ENCODE measurements around the gene USF3. TPM values are rescaled to one million over a fixed set of nuclear protein-coding genes. Genes with fewer than 3 reads are reported as not detected.

Gene USF3
- total and polyA plus RNA-seq, 2 of the 8 experiments (the other 6 are each of a cell fraction or from before 2014, with no cell fraction given): 9.6 to 18.5 TPM

DNA sequence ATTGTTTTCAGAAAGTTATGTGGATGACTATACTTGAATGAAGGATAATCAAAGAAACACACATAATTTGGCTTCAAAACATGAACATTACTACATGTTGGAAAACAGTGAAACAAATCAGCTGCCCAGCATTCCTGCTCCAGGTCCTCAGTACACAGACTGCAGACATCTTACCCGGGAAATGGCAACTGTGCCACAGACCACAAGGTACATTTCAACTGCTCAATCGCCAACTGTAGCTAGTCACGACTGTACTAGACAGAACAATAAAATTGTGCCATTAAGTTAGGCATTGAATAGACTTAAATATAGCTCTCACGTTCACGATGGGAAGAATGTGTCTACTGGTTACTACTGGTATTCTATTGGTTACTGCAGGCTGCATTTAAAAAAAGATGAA, 44.6 kb upstream of the USF3 start:
- H3K56ac ChIP-seq (replicated peaks; ENCODE audit: insufficient read length, low read depth, low read length): no peak overlapping the region
- no peaks in the 10 kb centered on the region for H3K36me3 ChIP-seq (ENCODE audit: control insufficient read depth in 2 of 4, insufficient read depth in 4 of 4, low read length in 3 of 4)
- H4K5ac ChIP-seq (ENCODE audit: insufficient read length, low read depth, low read length): no peak overlapping the region
- H3K4me3 ChIP-seq (ENCODE audit: extremely low read depth in 1 of 4, insufficient read depth in 2 of 4, low read depth in 3 of 4, low read length in 4 of 4): no peak overlapping the region
- peaks cover 33 to 98% of the 10 kb centered on the region in 2 experiments for H3K79me2 ChIP-seq (ENCODE audit: control insufficient read depth in 1 of 2, insufficient read depth in 2 of 2, low read length in 2 of 2)
- no peak overlapping the region for H4K8ac ChIP-seq (ENCODE audit: extremely low read depth, insufficient read depth, low read length)
- DNase-seq (ENCODE audit: low read depth in 1 of 2, low spot score in 2 of 2) (no peak), FAIRE-seq (no peak)
- H2BK15ac ChIP-seq (ENCODE audit: low read length): no peak overlapping the region
- no peak overlapping the region for H2BK5ac ChIP-seq (ENCODE audit: low read depth, low read length)
- H4K91ac ChIP-seq (replicated peaks; ENCODE audit: insufficient read length, low read length): no peak overlapping the region
- no peaks in the 10 kb centered on the region; the same call in 1 of the 2 replicates for H3K79me1 ChIP-seq (ENCODE audit: low read depth, low read length)
- H3K23me2 ChIP-seq (ENCODE audit: low read depth, low read length): 0 out of 2 replicates have a peak, but pooled peaks cover 2% of the 10 kb centered on the region
- WGBS, 2 experiments (ENCODE audit: extremely low coverage in 1 of 2, insufficient coverage in 1 of 2, insufficient read length in 1 of 2, insufficient replicate concordance in 2 of 2, low coverage in 1 of 2, low lambda C conversion rate in 2 of 2, missing lambda C conversion rate in 1 of 2): 90% methylated on average over 5 of the region's 5 CpGs; no CpG with 5 or more reads in 1 of the 2 experiments
- POLR2A ChIA-PET (ENCODE audit: partially characterized antibody): interaction anchor here (1.1 to 2.1 kb wide), 3 partner anchors 9 to 88 kb away, joined by 3 to 4 read pairs (median 4); partner anchors contain the start of gene USF3
- no peak overlapping the region; a peak in 1 of 7 replicates for H3K9ac ChIP-seq (replicated peaks in 1 of 4; ENCODE audit: extremely low read depth in 1 of 4, low read depth in 3 of 4, low read length in 3 of 4)
- H3K27ac ChIP-seq (ENCODE audit: low read depth, low read length): no peak overlapping the region
- H2AFZ ChIP-seq (ENCODE audit: low read length): no peak overlapping the region
- CTCF ChIA-PET (ENCODE audit: partially characterized antibody): interaction anchor here (0.8 to 2.2 kb wide), 7 partner anchors 11 to 325 kb away, joined by 3 to 6 read pairs (median 3); no protein-coding TSS in a partner anchor
- no peak overlapping the region for H2BK120ac ChIP-seq (replicated peaks; ENCODE audit: low read depth, low read length)
- no peak overlapping the region for H3K14ac ChIP-seq (ENCODE audit: insufficient read length)
- H3K23ac ChIP-seq (ENCODE audit: insufficient read length): peak overlapping the region; percentile 60
- H2AK5ac ChIP-seq (ENCODE audit: low read depth, low read length): no peak overlapping the region
- no peak overlapping the region for H2BK20ac ChIP-seq (ENCODE audit: low read length)
- H3K4me1 ChIP-seq (replicated peaks in 1 of 4; ENCODE audit: control insufficient read depth in 3 of 4, insufficient read depth in 4 of 4, low read length in 3 of 4): peaks cover 0 to 6% (median 4%) of the 10 kb centered on the region in 4 experiments; a peak in 4 of 7 replicates
- no peak for TF ChIP-seq ASH2L (IDR thresholded peaks at IDR 0.05; ENCODE audit: low read length)
- TF ChIP-seq CTBP2 (IDR thresholded peaks at IDR 0.05; ENCODE audit: borderline replicate concordance, insufficient read depth, insufficient read length, low read length): no peak
- TF ChIP-seq CREB1 (IDR thresholded peaks at IDR 0.05): no peak
- TF ChIP-seq TEAD4 (IDR thresholded peaks at IDR 0.05; ENCODE audit: low read depth, low read length): no peak
- TF ChIP-seq SP2 (IDR thresholded peaks at IDR 0.05; ENCODE audit: low read length): no peak
- no peak for TF ChIP-seq RAD21 (IDR thresholded peaks at IDR 0.05 in 1 of 2, conservative IDR thresholded peaks at IDR 0.05 in 1 of 2; ENCODE audit: low read depth in 2 of 2, low read length in 2 of 2)
- 0 out of 2 replicates have a peak, but pooled peaks have one; percentile 21 for TF ChIP-seq POLR2AphosphoS5 (IDR thresholded peaks at IDR 0.05; ENCODE audit: low read depth, low read length)
- TF ChIP-seq NANOG (IDR thresholded peaks at IDR 0.05; ENCODE audit: insufficient read depth, low read depth, low read length, poor library complexity, severe bottlenecking): no peak
- H3K18ac ChIP-seq (ENCODE audit: extremely low read depth, low read length): no peak overlapping the region
- H3K9me3 ChIP-seq (ENCODE audit: insufficient read depth in 2 of 2, low read depth in 1 of 2, low read length in 1 of 2): no peaks in the 10 kb centered on the region
- H3K4me2 ChIP-seq (ENCODE audit: insufficient read depth in 1 of 2, low read depth in 2 of 2, low read length in 2 of 2): no peak overlapping the region
- peaks cover 10 to 23% of the 10 kb centered on the region in 2 experiments for H4K20me1 ChIP-seq (replicated peaks in 1 of 2; ENCODE audit: control insufficient read depth in 1 of 2, insufficient read depth in 2 of 2, low read length in 2 of 2)
- no peaks in the 10 kb centered on the region for H3K27me3 ChIP-seq (replicated peaks in 1 of 4; ENCODE audit: control insufficient read depth in 3 of 4, extremely low read depth in 1 of 4, insufficient read depth in 3 of 4, low read length in 3 of 4)
- H3K4ac ChIP-seq (replicated peaks; ENCODE audit: insufficient read length, low read depth, low read length): no peak overlapping the region
- H2BK12ac ChIP-seq (ENCODE audit: low read depth, low read length): no peak overlapping the region

All from H1 (cell line).